K562 (cell line): ENCODE data around the gene C2CD2L. TPM values are rescaled to one million over a fixed set of nuclear protein-coding genes. Genes with fewer than 3 reads are reported as not detected.

Source experiments
- ESRRA ChIP-seq: fragments of 450-650 bp; IDR thresholded peaks from 2 replicates; pipeline ENCODE4 v1.6.1; 2014; ENCODE audit warnings: low read depth, mild to moderate bottlenecking, moderate library complexity, borderline replicate concordance
- HDAC2 ChIP-seq: fragments of 450-650 bp; IDR thresholded peaks from 2 replicates; pipeline ENCODE4 v1.6.1; 2016; ENCODE audit warnings: mild to moderate bottlenecking
- HLTF ChIP-seq: fragments of 450-650 bp; IDR thresholded peaks from 2 replicates; pipeline ENCODE4 v1.6.1; 2016
- KDM5B ChIP-seq: fragments of 200-600 bp; sonication (generic); IDR thresholded peaks from 2 replicates; pipeline ENCODE4 v1.6.1; 2012; ENCODE audit warnings: low read depth, mild to moderate bottlenecking, moderate library complexity, low read length, control low read depth, inconsistent platforms; ENCODE audit not compliant: insufficient replicate concordance
- LCOR ChIP-seq: sonication (generic); formaldehyde crosslinking; IDR thresholded peaks from 2 replicates; pipeline ENCODE4 v1.8.0; 2022; ENCODE audit warnings: mild to moderate bottlenecking, missing genetic modification reagents
- MBD2 ChIP-seq: sonication (generic); IDR thresholded peaks from 2 replicates; pipeline ENCODE4 v1.6.1; 2016; ENCODE audit warnings: low read depth, borderline replicate concordance
- NR4A1 ChIP-seq, 2 experiments: fragments of 250-450 bp in 1 of 2; fragments of 450-650 bp in 1 of 2; sonication (Bioruptor Pico) in 1 of 2; IDR thresholded peaks; 2 replicates each; pipeline versions ENCODE4 v1.4.0 to v1.6.1; 2016 to 2020; ENCODE audit warnings: mild to moderate bottlenecking in 2 of 2, missing compliant biosample characterization in 1 of 2, missing genetic modification characterization in 1 of 2, moderate library complexity in 1 of 2
- PRMT5 ChIP-seq: sonication (generic); formaldehyde crosslinking; IDR thresholded peaks from 2 replicates; pipeline ENCODE4 v1.5.0; 2020; ENCODE audit warnings: missing genetic modification reagents
- PTTG1 ChIP-seq: fragments of 450-650 bp; IDR thresholded peaks from 2 replicates; pipeline ENCODE4 v1.6.1; 2016; ENCODE audit warnings: low read depth, mild to moderate bottlenecking, missing genetic modification characterization, missing compliant biosample characterization
- RBM22 ChIP-seq: fragments of 200-400 bp; formaldehyde crosslinking; IDR thresholded peaks from 2 replicates; pipeline ENCODE4 v1.6.1; 2018; ENCODE audit warnings: low read length, low read depth; ENCODE audit not compliant: poor library complexity, severe bottlenecking
- SMARCB1 ChIP-seq: IDR thresholded peaks from 2 replicates; pipeline ENCODE4 v1.6.1; 2011; ENCODE audit warnings: improper control_type of control experiment, low read depth; ENCODE audit not compliant: insufficient read length
- ZNF175 ChIP-seq: fragments of 200-800 bp; sonication (Bioruptor generic); IDR thresholded peaks from 2 replicates; pipeline ENCODE4 v1.6.1; 2016; ENCODE audit warnings: low read depth, mild to moderate bottlenecking, missing genetic modification characterization, missing compliant biosample characterization
- ZNF41 ChIP-seq: fragments of 250-450 bp; sonication (Bioruptor Pico); conservative IDR thresholded peaks from 2 replicates; pipeline ENCODE4 v1.4.0; 2020; ENCODE audit warnings: mild to moderate bottlenecking
- ZNF695 ChIP-seq: fragments of 450-650 bp; formaldehyde crosslinking; IDR thresholded peaks from 2 replicates; pipeline ENCODE4 v1.4.0; 2020; ENCODE audit warnings: mild to moderate bottlenecking, moderate library complexity
- polyA plus RNA-seq, 8 experiments: library from polyadenylated mRNA; depleted of rRNA in 4 of 8; stranded (reverse) in 5 of 8; unstranded in 3 of 8; fragments of >200 nt; fragmentation: Nextera tagmentation in 2 of 8; fragmentation: Illumina TruSeq in 1 of 8; extraction: Ambion mirVana in 2 of 8; extraction: Trizol in 1 of 8; gene quantifications; 2 replicates each; pipeline versions ENCODE4 v1.2.1 to v1.2.3, GENCODE V29; 2011 to 2014; ENCODE audit warnings: inconsistent platforms in 1 of 8, missing spikeins in 1 of 8
- total RNA-seq, 7 experiments: library from RNA; depleted of rRNA in 6 of 7; stranded (reverse); fragments of >200 nt in 6 of 7; fragmentation: Illumina TruSeq in 2 of 7; extraction: Trizol in 2 of 7; gene quantifications; 2 replicates each; pipeline versions ENCODE4 v1.2.1 to v1.2.3, GENCODE V29; 2011 to 2021; ENCODE audit warnings: low replicate concordance in 1 of 7
- TF ChIP-seq, protein P1 (sequence below): sonication (generic); formaldehyde crosslinking; IDR thresholded peaks from 2 replicates; pipeline ENCODE4 v1.8.0; 2022; ENCODE audit warnings: missing genetic modification reagents, mild to moderate bottlenecking, borderline replicate concordance
- TF ChIP-seq, protein P2 (sequence below), 2 experiments: fragments of 450-650 bp; formaldehyde crosslinking in 1 of 2; IDR thresholded peaks; 2 replicates each; pipeline versions ENCODE4 v1.4.0 to v1.6.1; 2014 to 2020; ENCODE audit warnings: mild to moderate bottlenecking in 2 of 2, borderline replicate concordance in 1 of 2, low read depth in 1 of 2

C2CD2L gene
- total and polyA plus RNA-seq, 9 of the 15 experiments (the other 6 are each of a cell fraction or from before 2014, with no cell fraction given): 0.66 to 41.2 (median 14.8) TPM

DNA sequence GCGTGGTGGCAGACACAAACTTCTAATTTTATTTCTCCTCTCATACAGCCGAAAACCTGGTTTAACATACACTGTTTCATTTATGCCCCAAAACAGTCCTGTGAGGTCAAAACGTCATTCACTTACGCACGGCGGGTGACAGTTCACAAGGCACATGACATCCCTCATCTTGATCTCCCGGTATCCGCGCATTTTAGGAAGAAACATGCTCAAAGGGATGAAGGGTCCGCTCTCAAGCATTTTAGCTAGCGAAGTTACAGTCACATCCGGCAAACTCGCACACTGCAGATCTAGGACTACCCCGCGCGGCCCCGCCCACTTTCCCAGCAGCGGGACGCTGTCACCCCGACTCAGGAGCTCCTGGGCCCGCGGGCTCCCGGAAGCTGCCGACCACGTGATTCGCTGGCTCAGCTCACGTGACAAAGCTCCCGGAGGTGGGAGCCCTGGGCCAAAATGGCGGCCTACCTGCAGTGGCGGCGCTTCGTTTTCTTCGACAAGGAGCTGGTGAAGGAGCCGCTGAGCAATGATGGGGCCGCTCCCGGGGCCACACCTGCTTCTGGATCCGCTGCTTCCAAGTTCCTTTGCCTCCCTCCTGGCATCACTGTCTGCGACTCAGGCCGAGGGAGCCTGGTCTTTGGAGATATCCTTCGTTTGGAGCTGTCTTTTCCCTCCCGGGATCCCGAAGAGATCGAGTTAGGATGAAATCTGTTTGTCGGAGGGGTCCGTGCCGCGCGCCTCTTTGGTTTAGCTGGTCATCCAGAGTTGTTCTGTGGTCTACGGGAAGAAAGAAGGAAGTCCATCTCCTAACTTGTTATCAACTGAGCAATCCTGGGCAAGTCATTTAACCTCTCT is 39.5 kb upstream of the C2CD2L start, which contains the start of gene VPS11 (continued):
- TF ChIP-seq MBD2 (no peak; the same call in 1 of the 2 replicates), KDM5B (peak; percentile 54), NR4A1 (CRISPR knock-in tag; IDR thresholded peaks at IDR 0.05) (no peak), NR4A1 (tag; IDR thresholded peaks at IDR 0.05) (no peak), HLTF (no peak), RBM22 (no peak), PTTG1 (tag) (no peak), ZNF695 (CRISPR knock-in tag) (no peak), HDAC2 (no peak; the same call in 1 of the 2 replicates), ZNF175 (CRISPR knock-in tag) (no peak), ZNF41 (CRISPR knock-in tag) (no peak), LCOR (CRISPR knock-in tag) (peak; percentile 29; the same call in 1 of the 2 replicates), PRMT5 (no peak), SMARCB1 (no peak), ESRRA (peak; percentile 7; the same call in 1 of the 2 replicates)
- TF ChIP-seq, protein P1, sequence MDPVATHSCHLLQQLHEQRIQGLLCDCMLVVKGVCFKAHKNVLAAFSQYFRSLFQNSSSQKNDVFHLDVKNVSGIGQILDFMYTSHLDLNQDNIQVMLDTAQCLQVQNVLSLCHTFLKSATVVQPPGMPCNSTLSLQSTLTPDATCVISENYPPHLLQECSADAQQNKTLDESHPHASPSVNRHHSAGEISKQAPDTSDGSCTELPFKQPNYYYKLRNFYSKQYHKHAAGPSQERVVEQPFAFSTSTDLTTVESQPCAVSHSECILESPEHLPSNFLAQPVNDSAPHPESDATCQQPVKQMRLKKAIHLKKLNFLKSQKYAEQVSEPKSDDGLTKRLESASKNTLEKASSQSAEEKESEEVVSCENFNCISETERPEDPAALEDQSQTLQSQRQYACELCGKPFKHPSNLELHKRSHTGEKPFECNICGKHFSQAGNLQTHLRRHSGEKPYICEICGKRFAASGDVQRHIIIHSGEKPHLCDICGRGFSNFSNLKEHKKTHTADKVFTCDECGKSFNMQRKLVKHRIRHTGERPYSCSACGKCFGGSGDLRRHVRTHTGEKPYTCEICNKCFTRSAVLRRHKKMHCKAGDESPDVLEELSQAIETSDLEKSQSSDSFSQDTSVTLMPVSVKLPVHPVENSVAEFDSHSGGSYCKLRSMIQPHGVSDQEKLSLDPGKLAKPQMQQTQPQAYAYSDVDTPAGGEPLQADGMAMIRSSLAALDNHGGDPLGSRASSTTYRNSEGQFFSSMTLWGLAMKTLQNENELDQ (CRISPR knock-in tag): no peak
- TF ChIP-seq, protein P2, sequence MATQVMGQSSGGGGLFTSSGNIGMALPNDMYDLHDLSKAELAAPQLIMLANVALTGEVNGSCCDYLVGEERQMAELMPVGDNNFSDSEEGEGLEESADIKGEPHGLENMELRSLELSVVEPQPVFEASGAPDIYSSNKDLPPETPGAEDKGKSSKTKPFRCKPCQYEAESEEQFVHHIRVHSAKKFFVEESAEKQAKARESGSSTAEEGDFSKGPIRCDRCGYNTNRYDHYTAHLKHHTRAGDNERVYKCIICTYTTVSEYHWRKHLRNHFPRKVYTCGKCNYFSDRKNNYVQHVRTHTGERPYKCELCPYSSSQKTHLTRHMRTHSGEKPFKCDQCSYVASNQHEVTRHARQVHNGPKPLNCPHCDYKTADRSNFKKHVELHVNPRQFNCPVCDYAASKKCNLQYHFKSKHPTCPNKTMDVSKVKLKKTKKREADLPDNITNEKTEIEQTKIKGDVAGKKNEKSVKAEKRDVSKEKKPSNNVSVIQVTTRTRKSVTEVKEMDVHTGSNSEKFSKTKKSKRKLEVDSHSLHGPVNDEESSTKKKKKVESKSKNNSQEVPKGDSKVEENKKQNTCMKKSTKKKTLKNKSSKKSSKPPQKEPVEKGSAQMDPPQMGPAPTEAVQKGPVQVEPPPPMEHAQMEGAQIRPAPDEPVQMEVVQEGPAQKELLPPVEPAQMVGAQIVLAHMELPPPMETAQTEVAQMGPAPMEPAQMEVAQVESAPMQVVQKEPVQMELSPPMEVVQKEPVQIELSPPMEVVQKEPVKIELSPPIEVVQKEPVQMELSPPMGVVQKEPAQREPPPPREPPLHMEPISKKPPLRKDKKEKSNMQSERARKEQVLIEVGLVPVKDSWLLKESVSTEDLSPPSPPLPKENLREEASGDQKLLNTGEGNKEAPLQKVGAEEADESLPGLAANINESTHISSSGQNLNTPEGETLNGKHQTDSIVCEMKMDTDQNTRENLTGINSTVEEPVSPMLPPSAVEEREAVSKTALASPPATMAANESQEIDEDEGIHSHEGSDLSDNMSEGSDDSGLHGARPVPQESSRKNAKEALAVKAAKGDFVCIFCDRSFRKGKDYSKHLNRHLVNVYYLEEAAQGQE (IDR thresholded peaks at IDR 0.05; ENCODE audit: borderline replicate concordance): peak; percentile 97
- TF ChIP-seq, protein P2 (CRISPR knock-in tag; IDR thresholded peaks at IDR 0.05; ENCODE audit: low read depth): no peak
